Measurements from ENCODE around the gene AMPD2. TPM values are rescaled to one million over a fixed set of nuclear protein-coding genes. Genes with fewer than 3 reads are reported as not detected.

The AMPD2 gene
- 22.9 and 49.8 TPM in 2 replicates for total RNA-seq (ENCODE audit: low replicate concordance)

- Mint-ChIP-seq H3K4me3 (peak within 1 kb of the TSS; percentile 99), H3K27me3 (ENCODE audit: insufficient read depth, low read depth) (peaks cover 5% of the 10 kb centered on the region), H3K36me3 (peaks cover 6% of the 10 kb centered on the region), H3K4me1 (peaks cover 64% of the 10 kb centered on the region), H3K27ac (peak within 1 kb of the TSS; percentile 98), H3K9me3 (no peaks in the 10 kb centered on the region)
- Histone ChIP-seq H3K79me2 (ENCODE audit: low read depth) (peaks cover 41% of the 10 kb centered on the region), H3F3A (ENCODE audit: low read depth) (peaks cover 16% of the 10 kb centered on the region), H3K27me3 (no peaks in the 10 kb centered on the region), H2AFZ (replicated peaks) (peak within 1 kb of the TSS; percentile 79), H3K4me1 (peaks cover 22% of the 10 kb centered on the region), H3K9me3 (ENCODE audit: low read depth) (no peaks in the 10 kb centered on the region), H3K36me3 (no peaks in the 10 kb centered on the region), H3K9ac (no peak within 1 kb of the TSS), H4K20me1 (ENCODE audit: low read depth) (peaks cover 22% of the 10 kb centered on the region), H3K4me2 (peak within 1 kb of the TSS; percentile 96), H3K27ac (no peak within 1 kb of the TSS), H3K4me3 (peak within 1 kb of the TSS; percentile 79)
- TF ChIP-seq CTCF (IDR thresholded peaks at IDR 0.05), result no peak
- no peak for TF ChIP-seq EZH2 (IDR thresholded peaks at IDR 0.05)
- TF ChIP-seq EZH2phosphoT487 (IDR thresholded peaks at IDR 0.05), result no peak
- DNase-seq (ENCODE audit: low spot score), result peak; percentile 83
Measured at GRCh38 chr1:109619576-109620400, at the start of gene AMPD2, which contains the start of gene GNAT2. Gene AMPD2, plus strand, starts transcription at chr1:109619837. Its CDS starts 1,339 bp downstream, at chr1:109621176. Gene GNAT2, minus strand, starts transcription at chr1:109619616. Its CDS starts 6,746 bp downstream, at chr1:109612870.

- H2AFZ ChIP-seq (replicated peaks), result no peak overlapping the region
- no peak overlapping the region for H3K4me2 ChIP-seq
- TF ChIP-seq EZH2 (IDR thresholded peaks at IDR 0.05) (no peak), EZH2phosphoT487 (IDR thresholded peaks at IDR 0.05) (no peak), CTCF (IDR thresholded peaks at IDR 0.05) (no peak)
- Mint-ChIP-seq H3K4me3 (no peak overlapping the region), H3K27ac (no peak overlapping the region), H3K4me1 (no peaks in the 10 kb centered on the region), H3K27me3 (ENCODE audit: insufficient read depth, low read depth) (no peaks in the 10 kb centered on the region), H3K9me3 (no peaks in the 10 kb centered on the region), H3K36me3 (no peaks in the 10 kb centered on the region)
- H3K4me1 ChIP-seq, result peaks cover 12% of the 10 kb centered on the region
- no peaks in the 10 kb centered on the region for H3K9me3 ChIP-seq (ENCODE audit: low read depth)
- H3K4me3 ChIP-seq, result no peak overlapping the region
- H3K79me2 ChIP-seq (ENCODE audit: low read depth), result peaks cover 91% of the 10 kb centered on the region
- no peak overlapping the region for H3K27ac ChIP-seq
- peaks cover 11% of the 10 kb centered on the region for H3F3A ChIP-seq (ENCODE audit: low read depth)
- H3K27me3 ChIP-seq, result no peaks in the 10 kb centered on the region
- H3K36me3 ChIP-seq, result no peaks in the 10 kb centered on the region
- DNase-seq (ENCODE audit: low spot score), result no peak
- H4K20me1 ChIP-seq (ENCODE audit: low read depth), result peaks cover 66% of the 10 kb centered on the region
- no peak overlapping the region for H3K9ac ChIP-seq
Measured at GRCh38 chr1:109570414-109570813, 49.2 kb upstream of the AMPD2 start.

DNA sequence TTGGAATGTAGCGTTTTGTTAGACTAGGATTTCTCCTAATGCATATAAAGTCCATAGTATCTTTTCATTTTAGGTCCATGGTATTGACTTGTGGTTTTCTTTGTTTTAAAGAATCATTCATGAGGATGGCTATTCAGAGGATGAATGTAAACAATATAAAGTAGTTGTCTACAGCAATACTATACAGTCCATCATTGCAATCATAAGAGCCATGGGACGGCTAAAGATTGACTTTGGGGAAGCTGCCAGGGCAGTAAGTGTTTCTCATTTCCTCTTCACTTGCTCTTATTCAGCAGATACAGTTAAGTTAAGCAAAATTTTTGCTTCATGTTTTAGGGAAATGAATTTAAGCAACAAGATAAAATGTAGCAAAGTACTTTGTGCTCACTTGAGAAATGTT lies 45.9 kb upstream of the AMPD2 start:
- Histone ChIP-seq H3K9ac (no peak overlapping the region), H3K4me2 (no peak overlapping the region), H3K79me2 (ENCODE audit: low read depth) (peaks cover 57% of the 10 kb centered on the region), H4K20me1 (ENCODE audit: low read depth) (peaks cover 49% of the 10 kb centered on the region), H3K4me3 (no peak overlapping the region), H3K27ac (no peak overlapping the region), H2AFZ (replicated peaks) (no peak overlapping the region), H3K27me3 (no peaks in the 10 kb centered on the region), H3K36me3 (no peaks in the 10 kb centered on the region), H3K4me1 (peaks cover 12% of the 10 kb centered on the region), H3F3A (ENCODE audit: low read depth) (peaks cover 5% of the 10 kb centered on the region), H3K9me3 (ENCODE audit: low read depth) (no peaks in the 10 kb centered on the region)
- DNase-seq (ENCODE audit: low spot score), result no peak
- Mint-ChIP-seq H3K4me3 (no peak overlapping the region), H3K27me3 (ENCODE audit: insufficient read depth, low read depth) (no peaks in the 10 kb centered on the region), H3K27ac (no peak overlapping the region), H3K36me3 (peaks cover 10% of the 10 kb centered on the region), H3K4me1 (no peaks in the 10 kb centered on the region), H3K9me3 (no peaks in the 10 kb centered on the region)
- TF ChIP-seq CTCF (IDR thresholded peaks at IDR 0.05) (no peak), EZH2phosphoT487 (IDR thresholded peaks at IDR 0.05) (no peak), EZH2 (IDR thresholded peaks at IDR 0.05) (no peak)

All from neural progenitor cell (in vitro differentiated cells).